Ascending aorta (tissue), 2 donors: ENCODE results near the gene PYGB. TPM values are rescaled to one million over a fixed set of nuclear protein-coding genes. Genes with fewer than 3 reads are reported as not detected.
A peak's percentile ranks its signal among the peaks of the same experiment; 100 is the strongest.
"Not testable (repeated sequence)": the region's sequence is repeated elsewhere in the genome, so short reads cannot be mapped to it uniquely, and the experiment has no call there.

ENCODE experiments used
- DNase-seq, 2 donors: peaks; one replicate each; pipeline ENCODE4 v3.0.0-alpha.2; 2019; ENCODE audit warnings: low spot score in 2 of 2
- H3K27ac ChIP-seq, 2 donors: fragments of 200-600 bp; sonication (generic); one replicate each; pipeline ENCODE4 v1.5.1; 2016 to 2017; ENCODE audit warnings: mild to moderate bottlenecking in 1 of 2
- H3K27me3 ChIP-seq: fragments of 200-600 bp; sonication (generic); one replicate; pipeline ENCODE4 v1.5.1; 2017
- H3K36me3 ChIP-seq, 2 donors: fragments of 200-600 bp; sonication (generic); one replicate each; pipeline ENCODE4 v1.5.1; 2016
- H3K4me1 ChIP-seq, 2 donors: fragments of 200-600 bp; sonication (generic); one replicate each; pipeline ENCODE4 v1.5.1; 2016 to 2017; ENCODE audit warnings: mild to moderate bottlenecking in 1 of 2
- H3K4me3 ChIP-seq, 2 donors: fragments of 200-600 bp; sonication (generic); one replicate each; pipeline ENCODE4 v1.5.1; 2016 to 2017; ENCODE audit warnings: mild to moderate bottlenecking in 1 of 2
- H3K9me3 ChIP-seq, 2 donors: fragments of 200-600 bp; sonication (generic); one replicate each; pipeline ENCODE4 v1.5.1; 2016
- CTCF ChIP-seq, 3 experiments: fragments of 200-600 bp in 2 of 3; fragments of 450-650 bp in 1 of 3; sonication (generic) in 2 of 3; IDR thresholded peaks; one replicate each; pipeline ENCODE4 v1.5.1; 2016 to 2019; ENCODE audit warnings: antibody characterized with exemption in 3 of 3, mild to moderate bottlenecking in 1 of 3, moderate library complexity in 1 of 3
- intact Hi-C: fragments of 100-400 bp; cut with DNase I; formaldehyde crosslinking; loops from one replicate; pipeline ENCODE4 v1.15.1; 2023
- total RNA-seq: library from RNA; depleted of rRNA; stranded (reverse); fragments of >200 nt; gene quantifications from one replicate; pipeline ENCODE4 v1.1.0, GENCODE V29; 2016

Gene PYGB
- total RNA-seq, 1 donor from 2014 or later, result 125 TPM

GRCh38 chr20:25236450-25237304 lies 11.2 kb upstream of the PYGB start:
- intact Hi-C loops, result loop anchor here (10.0 kb wide), 1 partner anchor 1872 kb away; the partner anchor contains the start of gene GZF1
- no peak overlapping the region for H3K4me3 ChIP-seq
- H3K36me3 ChIP-seq, result no peaks in the 10 kb centered on the region
- H3K27me3 ChIP-seq, result no peaks in the 10 kb centered on the region
- H3K9me3 ChIP-seq, result no peaks in the 10 kb centered on the region
- TF ChIP-seq CTCF (IDR thresholded peaks at IDR 0.05), result no peak
- H3K4me1 ChIP-seq, result peaks cover 21 to 50% of the 10 kb centered on the region in 2 donors
- peak overlapping the region; percentile 83 to 97 for H3K27ac ChIP-seq
- DNase-seq, result no peak

- peak overlapping the region; percentile 83 to 97 for H3K27ac ChIP-seq
- intact Hi-C loops, result loop anchor here (1.0 to 10.0 kb wide), 2 partner anchors 10 to 1873 kb away; partner anchors contain the start of gene GZF1
- H3K9me3 ChIP-seq, result no peaks in the 10 kb centered on the region
- H3K4me3 ChIP-seq, result no peak overlapping the region
- no peaks in the 10 kb centered on the region for H3K36me3 ChIP-seq
- TF ChIP-seq CTCF (IDR thresholded peaks at IDR 0.05), result no peak
- no peaks in the 10 kb centered on the region for H3K27me3 ChIP-seq
- DNase-seq, result peak; percentile 78 to 94
- peaks cover 21 to 48% of the 10 kb centered on the region in 2 donors for H3K4me1 ChIP-seq
Observed at GRCh38 chr20:25237610-25238318, 10.1 kb upstream of the PYGB start.

GRCh38 chr20:25238319-25239037 lies 9.4 kb upstream of the PYGB start:
- intact Hi-C loops, result loop anchor here (1.0 to 10.0 kb wide), 2 partner anchors 9 to 1874 kb away; partner anchors contain the start of gene GZF1
- DNase-seq, result no peak
- Histone ChIP-seq H3K4me1 (peaks cover 21 to 42% of the 10 kb centered on the region in 2 donors), H3K9me3 (no peaks in the 10 kb centered on the region), H3K4me3 (no peak overlapping the region), H3K36me3 (no peaks in the 10 kb centered on the region), H3K27me3 (no peaks in the 10 kb centered on the region), H3K27ac (peak overlapping the region; percentile 71 to 97)
- no peak for TF ChIP-seq CTCF (IDR thresholded peaks at IDR 0.05)

- no peak for TF ChIP-seq CTCF (IDR thresholded peaks at IDR 0.05)
- Histone ChIP-seq H3K9me3 (no peaks in the 10 kb centered on the region), H3K4me1 (peaks cover 17 to 34% of the 10 kb centered on the region in 2 donors), H3K4me3 (no peak overlapping the region), H3K27ac (peak overlapping the region; percentile 71 to 97), H3K27me3 (no peaks in the 10 kb centered on the region), H3K36me3 (no peaks in the 10 kb centered on the region)
- intact Hi-C loops, result loop anchor here (10.0 kb wide), 2 partner anchors 295 to 1875 kb away; partner anchors contain the start of gene GZF1
- no peak for DNase-seq
Observed at GRCh38 chr20:25239387-25240370, 8.2 kb upstream of the PYGB start.

- peaks cover 17 to 34% of the 10 kb centered on the region in 2 donors for H3K4me1 ChIP-seq
- not testable (repeated sequence) for H3K9me3 ChIP-seq, H3K36me3 ChIP-seq, H3K4me3 ChIP-seq, H3K27me3 ChIP-seq, H3K27ac ChIP-seq
- intact Hi-C loops, result loop anchor here (10.0 kb wide), 1 partner anchor 294 kb away; no protein-coding TSS in a partner anchor
- DNase-seq, result peak in 1 of 2 donors; percentile 48
Observed at GRCh38 chr20:25240851-25241658, 6.8 kb upstream of the PYGB start.

GRCh38 chr20:25241659-25241955 lies 6.3 kb upstream of the PYGB start:
- not testable (repeated sequence) for H3K27ac ChIP-seq, H3K9me3 ChIP-seq, H3K27me3 ChIP-seq, H3K36me3 ChIP-seq, H3K4me3 ChIP-seq, DNase-seq
- H3K4me1 ChIP-seq, result peaks cover 17 to 36% of the 10 kb centered on the region in 2 donors
- intact Hi-C loops, result loop anchor here (10.0 kb wide), 1 partner anchor 293 kb away; no protein-coding TSS in a partner anchor
